Measurements from ENCODE around the gene VWA2. TPM values are rescaled to one million over a fixed set of nuclear protein-coding genes. Genes with fewer than 3 reads are reported as not detected.

VWA2 gene
- polyA plus RNA-seq, 3 donors, result not detected

- TF ChIP-seq CTCF (IDR thresholded peaks at IDR 0.05), result no peak
- Histone ChIP-seq H3K79me2 (ENCODE audit: insufficient read depth, low read length) (no peaks in the 10 kb centered on the region), H3K9me3 (replicated peaks in 1 of 2; ENCODE audit: control insufficient read depth in 1 of 2, insufficient read depth in 1 of 2, low read length in 2 of 2) (no peaks in the 10 kb centered on the region), H3K4me2 (replicated peaks; ENCODE audit: extremely low read depth, low read length, poor library complexity, severe bottlenecking) (no peak overlapping the region), H3K4me1 (ENCODE audit: control insufficient read depth in 1 of 2, insufficient read depth in 2 of 2, low read length in 2 of 2) (no peaks in the 10 kb centered on the region), H3K4me3 (replicated peaks in 1 of 3; ENCODE audit: low read depth in 2 of 3, low read length in 3 of 3) (no peak overlapping the region), H3K36me3 (replicated peaks in 1 of 2; ENCODE audit: control insufficient read depth in 1 of 2, insufficient read depth in 2 of 2, low read length in 2 of 2) (no peaks in the 10 kb centered on the region), H3K27me3 (ENCODE audit: control insufficient read depth in 2 of 2, insufficient read depth in 2 of 2, low read length in 2 of 2) (peaks cover 4 to 11% of the 10 kb centered on the region in 2 donors), H4K20me1 (ENCODE audit: insufficient read depth, low read length) (no peaks in the 10 kb centered on the region), H3K27ac (ENCODE audit: low read depth in 1 of 2, low read length in 2 of 2) (no peak overlapping the region), H3K9ac (ENCODE audit: insufficient read depth, low read length, poor library complexity, severe bottlenecking) (no peak overlapping the region), H2AFZ (ENCODE audit: insufficient read depth, low read depth, low read length, poor library complexity, severe bottlenecking) (no peak overlapping the region)
- H3K4me1 Mint-ChIP-seq, result no peaks in the 10 kb centered on the region
- H3K36me3 Mint-ChIP-seq, result no peaks in the 10 kb centered on the region
- peak overlapping the region in 1 of 7 donors; percentile 14 for H3K27ac Mint-ChIP-seq
- intact Hi-C loops (cut with micrococcal nuclease), result no loop called here
- WGBS (ENCODE audit: insufficient coverage), result 95% methylated on average over 5 of the region's 7 CpGs
- H3K9me3 Mint-ChIP-seq, result no peaks in the 10 kb centered on the region
- no peak for DNase-seq
- peaks cover 10 to 31% (median 23%) of the 10 kb centered on the region in 3 donors for H3K27me3 Mint-ChIP-seq (ENCODE audit: low read depth in 3 of 3)
- H3K4me3 Mint-ChIP-seq, result no peak overlapping the region
These were observed 7.7 kb downstream of the VWA2 start for GRCh38 chr10:114246679-114247305.

GRCh38 chr10:114250236-114250635, 11.2 kb downstream of the VWA2 start:
- Histone ChIP-seq H3K4me1 (ENCODE audit: control insufficient read depth in 1 of 2, insufficient read depth in 2 of 2, low read length in 2 of 2) (no peaks in the 10 kb centered on the region), H3K9me3 (replicated peaks in 1 of 2; ENCODE audit: control insufficient read depth in 1 of 2, insufficient read depth in 1 of 2, low read length in 2 of 2) (no peaks in the 10 kb centered on the region), H3K27me3 (ENCODE audit: control insufficient read depth in 2 of 2, insufficient read depth in 2 of 2, low read length in 2 of 2) (no peaks in the 10 kb centered on the region), H3K4me2 (replicated peaks; ENCODE audit: extremely low read depth, low read length, poor library complexity, severe bottlenecking) (no peak overlapping the region), H2AFZ (ENCODE audit: insufficient read depth, low read depth, low read length, poor library complexity, severe bottlenecking) (no peak overlapping the region), H3K79me2 (ENCODE audit: insufficient read depth, low read length) (no peaks in the 10 kb centered on the region), H4K20me1 (ENCODE audit: insufficient read depth, low read length) (no peaks in the 10 kb centered on the region), H3K4me3 (replicated peaks in 1 of 3; ENCODE audit: low read depth in 2 of 3, low read length in 3 of 3) (no peak overlapping the region), H3K36me3 (replicated peaks in 1 of 2; ENCODE audit: control insufficient read depth in 1 of 2, insufficient read depth in 2 of 2, low read length in 2 of 2) (no peaks in the 10 kb centered on the region), H3K27ac (ENCODE audit: low read depth in 1 of 2, low read length in 2 of 2) (no peak overlapping the region), H3K9ac (ENCODE audit: insufficient read depth, low read length, poor library complexity, severe bottlenecking) (no peak overlapping the region)
- Mint-ChIP-seq H3K4me3 (no peak overlapping the region), H3K4me1 (no peaks in the 10 kb centered on the region), H3K9me3 (no peaks in the 10 kb centered on the region), H3K27ac (no peak overlapping the region), H3K36me3 (no peaks in the 10 kb centered on the region), H3K27me3 (ENCODE audit: low read depth in 3 of 3) (peaks cover 4 to 7% (median 5%) of the 10 kb centered on the region in 3 donors)
- 88% methylated on average over 4 of the region's 6 CpGs for WGBS (ENCODE audit: insufficient coverage)
- intact Hi-C loops (cut with micrococcal nuclease), result no loop called here
- DNase-seq, result no peak
- TF ChIP-seq CTCF (IDR thresholded peaks at IDR 0.05), result no peak

All from CD14-positive monocyte (primary cell).